ENCODE results near the gene PDCD5.
A peak's percentile ranks its signal among the peaks of the same experiment; 100 is the strongest.
"Not testable (repeated sequence)": the region's sequence is repeated elsewhere in the genome, so short reads cannot be mapped to it uniquely, and the experiment has no call there.

The PDCD5 gene

DNA sequence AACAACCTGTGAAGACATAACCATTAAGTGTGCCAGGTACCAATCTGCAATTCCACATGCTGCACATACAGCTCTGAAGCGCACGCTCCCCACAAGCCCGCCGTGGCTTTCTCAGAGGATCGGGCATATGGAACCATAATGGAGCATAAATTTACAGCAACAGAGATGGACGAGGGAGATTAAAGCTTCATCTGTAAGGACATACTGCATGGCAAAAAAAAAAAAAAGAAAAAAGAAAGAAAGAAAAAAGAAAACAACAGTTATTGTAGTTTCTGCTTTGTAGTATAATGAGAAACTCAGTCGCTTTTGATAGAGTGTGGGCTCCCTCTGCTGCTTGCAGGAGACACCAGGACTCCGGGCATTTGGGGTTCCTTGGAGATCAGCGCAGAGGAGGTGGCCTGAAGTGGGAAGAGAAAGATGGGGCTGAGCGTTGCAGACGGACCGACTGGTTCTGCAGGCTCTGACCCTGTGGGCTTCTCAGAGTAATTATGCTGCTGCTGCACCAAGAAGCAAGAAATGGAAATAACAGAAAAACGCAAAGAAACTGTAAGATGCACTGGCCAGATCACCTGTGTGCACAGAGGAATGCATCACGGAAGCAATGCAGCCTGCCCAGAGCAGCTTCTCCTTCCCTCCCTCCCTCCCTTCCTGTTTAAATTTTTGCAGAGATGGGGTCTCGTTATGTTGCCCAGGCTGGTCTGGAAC is 10.8 kb upstream of the PDCD5 start:
- DNase-seq (ENCODE audit: low read depth in 1 of 2, low spot score in 1 of 2), result peak in 1 of 2 experiments; percentile 62
- H3K27me3 ChIP-seq (ENCODE audit: insufficient read depth, poor library complexity, severe bottlenecking), result peaks cover 4% of the 10 kb centered on the region
- H3K4me3 ChIP-seq (replicated peaks; ENCODE audit: insufficient read depth, low read length), result no peak overlapping the region
- no peak overlapping the region for H3K27ac ChIP-seq (replicated peaks)
- peak; percentile 65 for TF ChIP-seq CTCF (IDR thresholded peaks at IDR 0.05; ENCODE audit: insufficient read depth, low read length)
- no peak for TF ChIP-seq REST (IDR thresholded peaks at IDR 0.05; ENCODE audit: insufficient replicate concordance, low read depth)

DNA sequence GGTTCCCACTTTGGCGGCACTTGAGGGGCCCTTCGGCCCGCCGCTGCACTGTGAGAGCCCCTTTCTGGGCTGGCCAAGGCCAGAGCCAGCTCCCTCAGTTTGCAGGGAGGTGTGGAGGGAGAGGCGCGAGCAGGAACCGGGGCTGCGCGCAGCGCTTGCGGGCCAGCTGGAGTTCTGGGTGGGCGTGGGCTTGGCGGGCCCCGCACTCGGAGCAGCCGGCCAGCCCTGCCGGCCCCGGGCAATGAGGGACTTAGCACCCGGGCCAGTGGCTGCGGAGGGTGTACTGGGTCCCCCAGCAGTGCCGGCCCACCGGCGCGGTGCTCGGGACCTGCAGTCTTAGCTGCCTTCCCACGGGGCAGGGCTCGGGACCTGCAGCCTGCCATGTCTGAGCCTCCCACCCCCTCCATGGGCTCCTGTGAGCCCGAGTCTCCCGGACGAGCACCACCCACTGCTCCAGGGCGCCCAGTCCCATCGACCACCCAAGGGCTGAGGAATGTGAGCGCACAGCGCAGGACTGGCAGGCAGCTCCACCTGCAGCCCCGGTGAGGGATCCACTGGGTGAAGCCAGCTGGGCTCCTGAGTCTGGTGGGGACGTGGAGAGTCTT is 9.4 kb upstream of the PDCD5 start:
- not testable (repeated sequence) for DNase-seq (ENCODE audit: low read depth in 1 of 2, low spot score in 1 of 2); H3K27ac ChIP-seq (replicated peaks); H3K4me3 ChIP-seq (replicated peaks; ENCODE audit: insufficient read depth, low read length); H3K27me3 ChIP-seq (ENCODE audit: insufficient read depth, poor library complexity, severe bottlenecking)

- not testable (repeated sequence) for H3K27ac ChIP-seq (replicated peaks); H3K27me3 ChIP-seq (ENCODE audit: insufficient read depth, poor library complexity, severe bottlenecking); DNase-seq (ENCODE audit: low read depth in 1 of 2, low spot score in 1 of 2); H3K4me3 ChIP-seq (replicated peaks; ENCODE audit: insufficient read depth, low read length)
Observed at GRCh38 chr19:32572700-32573491, 8.1 kb upstream of the PDCD5 start.

- no peak overlapping the region for H3K27ac ChIP-seq (replicated peaks)
- peaks cover 4% of the 10 kb centered on the region for H3K27me3 ChIP-seq (ENCODE audit: insufficient read depth, poor library complexity, severe bottlenecking)
- DNase-seq (ENCODE audit: low read depth in 1 of 2, low spot score in 1 of 2), result no peak
- TF ChIP-seq REST (IDR thresholded peaks at IDR 0.05; ENCODE audit: insufficient replicate concordance, low read depth) (no peak), SPI1 (IDR thresholded peaks at IDR 0.05; ENCODE audit: borderline replicate concordance, low read depth) (no peak), GABPA (IDR thresholded peaks at IDR 0.05; ENCODE audit: low read depth) (no peak), CTCF (IDR thresholded peaks at IDR 0.05; ENCODE audit: insufficient read depth, low read length) (no peak), POLR2AphosphoS5 (IDR thresholded peaks at IDR 0.05; ENCODE audit: low read depth) (no peak)
- no peak overlapping the region for H3K4me3 ChIP-seq (replicated peaks; ENCODE audit: insufficient read depth, low read length)
Observed at GRCh38 chr19:32573492-32573794, 7.5 kb upstream of the PDCD5 start.

All from HL-60 (cell line).